HUES6 (cell line): ENCODE measurements around the gene NLRC3.

Experiments used
- H3K27ac ChIP-seq: 2 replicates; pipeline ENCODE4 v1.7.0; 2013; ENCODE audit warnings: low read depth, mild to moderate bottlenecking, low read length, inconsistent platforms
- H3K27me3 ChIP-seq: 2 replicates; pipeline ENCODE4 v1.6.1; 2013; ENCODE audit warnings: low read length; ENCODE audit not compliant: control insufficient read depth, insufficient read depth
- H3K36me3 ChIP-seq: 2 replicates; pipeline ENCODE4 v1.6.1; 2013; ENCODE audit warnings: low read length; ENCODE audit not compliant: control insufficient read depth, insufficient read depth
- H3K4me1 ChIP-seq: 2 replicates; pipeline ENCODE4 v1.6.1; 2013; ENCODE audit warnings: low read length; ENCODE audit not compliant: control insufficient read depth, insufficient read depth
- H3K4me3 ChIP-seq: 2 replicates; pipeline ENCODE4 v1.5.1; 2013; ENCODE audit warnings: low read depth, low read length
- H3K9ac ChIP-seq: one replicate; pipeline ENCODE4 v1.6.1; 2013; ENCODE audit warnings: mild to moderate bottlenecking, low read length
- H3K9me3 ChIP-seq: 2 replicates; pipeline ENCODE4 v1.6.1; 2013; ENCODE audit warnings: low read depth, low read length; ENCODE audit not compliant: control insufficient read depth, insufficient read depth

The NLRC3 gene, protein sequence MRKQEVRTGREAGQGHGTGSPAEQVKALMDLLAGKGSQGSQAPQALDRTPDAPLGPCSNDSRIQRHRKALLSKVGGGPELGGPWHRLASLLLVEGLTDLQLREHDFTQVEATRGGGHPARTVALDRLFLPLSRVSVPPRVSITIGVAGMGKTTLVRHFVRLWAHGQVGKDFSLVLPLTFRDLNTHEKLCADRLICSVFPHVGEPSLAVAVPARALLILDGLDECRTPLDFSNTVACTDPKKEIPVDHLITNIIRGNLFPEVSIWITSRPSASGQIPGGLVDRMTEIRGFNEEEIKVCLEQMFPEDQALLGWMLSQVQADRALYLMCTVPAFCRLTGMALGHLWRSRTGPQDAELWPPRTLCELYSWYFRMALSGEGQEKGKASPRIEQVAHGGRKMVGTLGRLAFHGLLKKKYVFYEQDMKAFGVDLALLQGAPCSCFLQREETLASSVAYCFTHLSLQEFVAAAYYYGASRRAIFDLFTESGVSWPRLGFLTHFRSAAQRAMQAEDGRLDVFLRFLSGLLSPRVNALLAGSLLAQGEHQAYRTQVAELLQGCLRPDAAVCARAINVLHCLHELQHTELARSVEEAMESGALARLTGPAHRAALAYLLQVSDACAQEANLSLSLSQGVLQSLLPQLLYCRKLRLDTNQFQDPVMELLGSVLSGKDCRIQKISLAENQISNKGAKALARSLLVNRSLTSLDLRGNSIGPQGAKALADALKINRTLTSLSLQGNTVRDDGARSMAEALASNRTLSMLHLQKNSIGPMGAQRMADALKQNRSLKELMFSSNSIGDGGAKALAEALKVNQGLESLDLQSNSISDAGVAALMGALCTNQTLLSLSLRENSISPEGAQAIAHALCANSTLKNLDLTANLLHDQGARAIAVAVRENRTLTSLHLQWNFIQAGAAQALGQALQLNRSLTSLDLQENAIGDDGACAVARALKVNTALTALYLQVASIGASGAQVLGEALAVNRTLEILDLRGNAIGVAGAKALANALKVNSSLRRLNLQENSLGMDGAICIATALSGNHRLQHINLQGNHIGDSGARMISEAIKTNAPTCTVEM

DNA sequence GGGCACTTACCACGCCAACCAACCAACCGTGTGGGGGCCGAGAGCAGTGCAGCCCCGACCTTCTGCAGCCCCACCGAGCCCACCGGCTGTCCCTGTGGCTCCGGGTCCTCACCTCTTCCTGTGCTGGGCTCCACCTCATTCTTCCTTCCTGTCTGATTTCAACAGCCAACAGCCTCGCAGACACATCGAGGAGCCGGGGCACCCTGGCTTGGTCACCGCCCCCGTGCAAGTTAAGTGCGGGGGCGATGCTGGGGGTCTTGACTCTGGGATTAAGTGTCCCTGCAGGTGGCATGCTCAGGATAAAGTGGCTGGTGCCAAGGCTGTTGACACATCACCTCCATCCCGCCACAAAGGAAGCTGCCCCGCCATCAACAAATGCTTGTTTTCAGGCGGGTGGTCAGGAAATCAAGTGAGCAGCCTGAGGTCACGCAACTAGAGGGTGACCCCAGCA, at the start of gene NLRC3:
Gene NLRC3, minus strand, starts transcription at position 102 of the 451 bp plus-strand sequence. CDS start 12,367 bp downstream, outside the sequence.
- Histone ChIP-seq H3K27me3 (no peaks in the 10 kb centered on the region), H3K27ac (no peak within 1 kb of the TSS), H3K36me3 (peaks cover 7% of the 10 kb centered on the region; the same call in 1 of the 2 replicates), H3K4me3 (no peak within 1 kb of the TSS), H3K9ac (no peak within 1 kb of the TSS), H3K4me1 (peaks cover 4% of the 10 kb centered on the region; the same call in 1 of the 2 replicates), H3K9me3 (no peaks in the 10 kb centered on the region)

DNA sequence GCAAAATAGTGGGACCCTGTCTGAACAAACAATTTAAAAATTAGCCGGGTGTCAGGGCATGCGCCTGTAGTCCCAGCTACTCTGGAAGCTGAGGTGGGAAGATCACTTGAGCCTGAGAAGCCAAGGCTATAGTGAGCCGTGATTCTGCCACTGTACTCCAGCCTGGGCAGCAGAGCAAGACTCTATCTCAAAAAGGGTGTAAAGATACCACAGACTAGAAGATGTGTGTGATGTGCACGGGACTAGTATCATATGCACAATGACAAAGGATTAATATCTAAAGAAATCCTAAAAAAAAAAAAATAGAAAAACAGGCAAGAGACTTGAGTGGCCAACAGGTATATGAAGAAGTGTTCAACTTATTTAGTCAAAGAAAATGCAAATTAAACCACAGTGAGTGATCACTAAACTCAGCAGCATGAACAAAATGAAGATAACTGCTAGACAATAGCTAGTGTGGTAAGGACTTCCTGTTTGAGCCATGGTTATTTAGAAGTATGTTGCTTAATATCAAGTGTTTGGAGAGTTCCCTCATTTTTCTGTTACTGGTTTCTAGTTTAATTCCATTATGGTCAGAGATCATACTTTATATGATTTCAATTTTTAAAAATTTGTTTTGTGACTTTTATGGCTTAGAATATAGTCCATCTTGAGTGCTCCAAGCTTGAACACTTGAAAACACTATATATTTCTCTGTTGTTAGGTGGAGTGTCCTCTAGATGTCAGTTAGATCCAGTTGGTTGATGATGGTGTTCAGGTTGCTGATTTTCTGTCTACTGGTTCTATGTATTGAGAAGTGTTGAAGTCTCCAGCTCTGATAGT, 48.9 kb upstream of the NLRC3 start:
- Histone ChIP-seq H3K27me3 (no peaks in the 10 kb centered on the region), H3K4me3 (no peak overlapping the region), H3K27ac (no peak overlapping the region), H3K36me3 (no peaks in the 10 kb centered on the region), H3K9ac (no peak overlapping the region), H3K4me1 (no peaks in the 10 kb centered on the region; the same call in 1 of the 2 replicates), H3K9me3 (no peaks in the 10 kb centered on the region)

DNA sequence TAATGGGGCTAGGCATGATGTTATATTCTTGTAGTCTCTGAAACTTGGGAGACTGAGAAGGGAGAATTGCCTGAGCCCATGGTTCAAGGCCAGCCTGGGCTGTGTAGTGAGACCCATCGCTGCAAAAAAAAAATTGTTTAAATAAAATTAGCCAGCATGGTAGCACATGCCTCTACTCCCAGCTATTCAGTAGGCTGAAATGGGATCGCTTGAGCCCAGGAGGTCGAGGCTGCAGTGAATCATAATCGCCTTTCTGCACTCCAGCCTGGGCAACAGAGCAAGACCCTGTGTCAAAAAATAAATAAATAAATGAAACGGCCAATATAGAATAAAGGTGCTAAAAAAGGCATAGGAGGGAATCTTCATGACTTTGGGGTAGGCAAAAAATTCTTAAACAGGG, 48.1 kb upstream of the NLRC3 start:
- H3K4me1 ChIP-seq: no peaks in the 10 kb centered on the region; the same call in 1 of the 2 replicates
- H3K9me3 ChIP-seq: no peaks in the 10 kb centered on the region
- H3K4me3 ChIP-seq: no peak overlapping the region
- no peaks in the 10 kb centered on the region for H3K27me3 ChIP-seq
- no peak overlapping the region for H3K9ac ChIP-seq
- H3K27ac ChIP-seq: no peak overlapping the region
- H3K36me3 ChIP-seq: no peaks in the 10 kb centered on the region

DNA sequence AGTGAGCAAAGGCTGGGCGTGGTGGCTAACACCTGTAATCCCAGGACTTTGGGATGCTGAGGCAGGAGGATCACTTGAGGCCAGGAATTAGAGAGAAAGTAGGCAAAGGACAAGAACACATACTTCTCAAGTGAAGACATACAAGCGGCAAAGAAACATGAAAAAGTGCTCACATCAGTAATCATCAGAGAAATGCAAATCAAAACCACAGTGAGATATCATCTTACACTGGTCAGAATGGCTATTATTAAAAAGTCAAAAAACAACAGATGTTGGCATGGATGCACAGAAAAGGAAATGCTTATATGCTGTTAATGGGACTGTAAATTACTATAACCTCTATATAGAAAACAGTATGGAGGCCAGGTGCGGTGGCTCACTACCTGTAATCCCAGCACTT, 46.4 kb upstream of the NLRC3 start:
- no peak overlapping the region for H3K9ac ChIP-seq
- H3K27me3 ChIP-seq: no peaks in the 10 kb centered on the region
- H3K4me1 ChIP-seq: no peaks in the 10 kb centered on the region; the same call in 1 of the 2 replicates
- no peaks in the 10 kb centered on the region for H3K9me3 ChIP-seq
- H3K27ac ChIP-seq: no peak overlapping the region
- no peak overlapping the region for H3K4me3 ChIP-seq
- H3K36me3 ChIP-seq: no peaks in the 10 kb centered on the region

DNA sequence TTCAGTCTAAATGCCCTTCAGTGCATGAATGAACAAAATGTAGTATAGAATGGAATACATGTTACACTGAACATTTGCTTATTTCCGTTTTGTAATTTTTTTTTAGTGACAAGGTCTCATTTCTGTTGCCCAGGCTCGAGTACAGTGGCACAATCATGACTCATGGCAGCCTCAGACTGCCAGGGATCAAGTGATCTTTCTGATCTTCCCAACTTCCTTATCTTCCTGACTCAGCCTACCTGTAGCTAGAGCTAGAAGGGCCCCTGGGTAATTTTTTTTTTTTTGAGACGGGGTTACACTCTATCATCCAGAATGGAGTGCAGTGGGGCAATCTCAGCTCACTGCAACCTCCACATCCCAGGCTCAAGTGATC, 41.6 kb upstream of the NLRC3 start:
- Histone ChIP-seq H3K27ac (no peak overlapping the region), H3K9me3 (no peaks in the 10 kb centered on the region), H3K4me1 (no peaks in the 10 kb centered on the region), H3K36me3 (peaks cover 9% of the 10 kb centered on the region), H3K4me3 (no peak overlapping the region), H3K9ac (no peak overlapping the region), H3K27me3 (no peaks in the 10 kb centered on the region)

DNA sequence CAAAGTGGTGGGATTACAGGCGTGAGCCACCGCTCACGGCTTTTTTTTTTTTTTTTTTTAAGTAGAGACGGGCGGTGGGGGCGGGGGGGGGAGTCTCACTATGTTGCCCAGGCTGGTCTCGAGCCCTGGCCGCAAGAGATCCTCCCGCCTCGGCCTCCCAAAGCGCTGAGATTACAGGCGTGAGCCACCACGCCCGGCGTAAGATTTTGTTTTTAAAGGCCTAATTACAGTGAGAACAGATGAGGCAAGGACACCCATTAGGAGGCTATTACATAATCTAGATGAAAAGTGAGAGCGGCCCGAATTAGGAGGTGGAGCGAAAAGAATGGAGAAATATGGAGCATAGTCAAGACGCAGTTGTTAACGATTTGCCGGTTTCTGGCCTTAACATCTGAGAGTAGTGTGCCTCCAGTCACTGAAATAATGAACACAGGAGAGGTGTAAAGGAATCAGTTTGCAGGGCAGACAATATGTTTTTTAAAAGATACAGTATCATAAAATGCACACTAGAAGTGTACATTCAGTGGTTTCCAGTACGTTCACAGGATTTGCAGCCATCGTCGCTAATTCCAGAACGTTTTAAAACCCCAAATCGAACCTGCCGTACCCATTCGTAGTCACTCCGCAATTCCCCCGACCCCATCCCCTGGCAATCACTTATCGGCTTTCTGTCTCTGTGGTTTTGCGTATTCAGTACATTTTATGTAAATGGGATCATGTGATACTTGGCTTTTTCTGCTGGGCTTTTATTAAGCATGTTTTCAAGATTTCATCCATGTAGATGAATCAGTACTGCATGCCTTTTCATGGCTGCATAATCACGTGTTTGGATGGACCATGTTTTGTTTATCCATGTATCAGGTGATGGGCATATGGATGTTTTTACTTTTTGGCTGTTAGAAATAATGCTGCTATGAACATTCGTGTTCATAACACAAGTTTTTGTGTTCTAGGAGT, 35.6 kb upstream of the NLRC3 start:
- peak overlapping the region; percentile 97 for H3K4me3 ChIP-seq
- no peaks in the 10 kb centered on the region for H3K27me3 ChIP-seq
- no peak overlapping the region for H3K27ac ChIP-seq
- no peaks in the 10 kb centered on the region for H3K9me3 ChIP-seq
- H3K9ac ChIP-seq: no peak overlapping the region
- H3K36me3 ChIP-seq: peaks cover 16% of the 10 kb centered on the region
- H3K4me1 ChIP-seq: peaks cover 9% of the 10 kb centered on the region; the same call in 1 of the 2 replicates

DNA sequence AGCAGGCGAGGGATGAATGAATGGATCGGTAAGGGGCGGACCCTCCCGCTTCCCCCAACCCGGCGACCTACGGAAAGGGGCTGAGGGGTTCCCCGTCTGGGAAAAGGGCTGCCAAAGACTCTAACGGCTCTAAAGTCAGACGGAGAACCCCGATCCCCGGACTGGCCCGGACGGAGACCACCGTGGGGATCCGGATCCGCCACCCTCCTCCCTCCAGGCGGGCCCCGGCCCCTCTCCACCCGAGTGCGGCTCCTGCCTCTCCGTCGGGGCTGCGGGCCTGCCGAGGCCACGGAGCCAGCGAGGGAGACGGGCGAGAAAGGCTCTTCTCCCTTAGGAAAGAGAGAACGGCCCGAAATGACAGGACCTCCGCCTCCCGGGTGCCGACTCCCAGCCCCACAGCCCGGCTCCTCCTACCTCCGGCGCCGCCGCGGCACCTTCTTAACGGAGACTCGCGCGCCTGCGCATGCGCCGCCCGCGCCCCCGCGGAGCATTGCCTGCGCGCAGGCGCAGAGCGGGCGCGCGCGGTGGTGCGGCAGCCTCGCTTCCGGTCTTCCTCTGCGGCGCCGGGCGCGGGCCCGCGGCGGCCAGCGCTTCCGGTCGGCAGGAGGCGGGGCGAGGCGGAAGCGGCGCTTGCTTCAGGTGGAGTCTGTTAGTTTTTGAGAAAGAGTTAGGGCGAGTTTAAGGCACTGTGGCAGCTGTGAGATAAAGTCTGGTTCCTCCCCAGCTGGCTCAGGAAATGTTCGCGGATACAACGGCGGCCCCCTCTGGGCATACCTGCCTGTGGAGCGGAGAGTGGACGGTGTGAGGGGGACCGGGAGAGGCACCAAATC, 34.2 kb upstream of the NLRC3 start, which contains the start of gene SLX4:
Gene SLX4, minus strand, starts transcription at position 461 of the 830 bp plus-strand sequence. CDS start 2,642 bp downstream, outside the sequence.
- Histone ChIP-seq H3K27me3 (no peaks in the 10 kb centered on the region), H3K4me1 (peaks cover 9% of the 10 kb centered on the region; the same call in 1 of the 2 replicates), H3K9me3 (no peaks in the 10 kb centered on the region), H3K27ac (peak within 1 kb of the TSS; percentile 78; the same call in 1 of the 2 replicates), H3K9ac (peak within 1 kb of the TSS; percentile 87), H3K36me3 (peaks cover 21% of the 10 kb centered on the region), H3K4me3 (peak within 1 kb of the TSS; percentile 97)

DNA sequence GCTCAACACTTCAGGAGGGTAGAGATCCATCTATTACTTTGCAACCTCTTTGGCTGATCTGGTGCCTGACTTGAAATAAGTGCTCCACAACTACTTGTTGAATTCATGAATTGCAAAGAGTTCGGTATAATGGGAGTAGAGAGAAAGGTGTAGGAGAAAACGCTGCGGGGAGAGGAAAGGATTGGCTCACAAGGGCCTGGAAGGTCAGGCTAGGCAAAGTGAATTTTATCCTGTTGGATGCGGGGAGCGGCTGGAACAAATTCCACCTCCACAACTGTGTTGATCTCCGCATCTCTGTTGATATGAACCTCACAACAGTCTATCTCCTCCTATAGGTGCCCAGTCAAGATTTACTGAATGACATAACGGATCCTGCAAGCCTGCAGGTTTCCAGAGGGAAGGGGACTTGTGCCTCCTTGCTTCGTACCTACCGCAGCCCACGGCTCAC, 33.5 kb upstream of the NLRC3 start:
- H3K9ac ChIP-seq: peak overlapping the region; percentile 71
- H3K9me3 ChIP-seq: no peaks in the 10 kb centered on the region
- no peak overlapping the region for H3K27ac ChIP-seq
- H3K4me3 ChIP-seq: peak overlapping the region; percentile 97
- H3K36me3 ChIP-seq: peaks cover 22% of the 10 kb centered on the region
- H3K27me3 ChIP-seq: no peaks in the 10 kb centered on the region
- peaks cover 9% of the 10 kb centered on the region; the same call in 1 of the 2 replicates for H3K4me1 ChIP-seq
